Common myeloid progenitor, CD34-positive (primary cell): ENCODE data around the gene ZCWPW1.
"Not testable (repeated sequence)": the region's sequence is repeated elsewhere in the genome, so short reads cannot be mapped to it uniquely, and the experiment has no call there.

ENCODE experiments used
- CTCF ChIA-PET: fragments of 350-600 bp; sonication (Branson Sonifier 250); formaldehyde crosslinking; loops from one replicate; lab custom pipeline; 2021; ENCODE audit warnings: antibody characterized with exemption; lab: Charles Lee
- POLR2A ChIA-PET: fragments of 350-600 bp; sonication (Branson Sonifier 250); formaldehyde crosslinking; loops from one replicate; lab custom pipeline; 2021; ENCODE audit warnings: antibody characterized with exemption; lab: Charles Lee
- DNase-seq, 3 donors: peaks; one replicate each; pipeline versions ENCODE4 v3.0.0 to v3.0.0-alpha.2; 2013
- H3K27ac ChIP-seq, 2 experiments: 1 replicate in 1 of 2; 2 replicates in 1 of 2; pipeline ENCODE4 v1.7.0; 2013; ENCODE audit warnings: inconsistent platforms in 2 of 2, low read length in 2 of 2, mild to moderate bottlenecking in 2 of 2, low read depth in 1 of 2, moderate library complexity in 1 of 2; ENCODE audit not compliant: severe bottlenecking in 2 of 2, insufficient read depth in 1 of 2, poor library complexity in 1 of 2
- H3K27me3 ChIP-seq, 5 experiments: replicated peaks in 2 of 5; 1 replicate in 3 of 5; 2 replicates in 2 of 5; pipeline versions ENCODE4 v1.6.1 to v1.7.0; 2013; ENCODE audit warnings: low read length in 4 of 5, mild to moderate bottlenecking in 2 of 5, moderate library complexity in 2 of 5, inconsistent platforms in 1 of 5; ENCODE audit not compliant: insufficient read depth in 5 of 5, control insufficient read depth in 4 of 5
- H3K36me3 ChIP-seq, 4 experiments: 1 replicate in 2 of 4; 2 replicates in 2 of 4; pipeline versions ENCODE4 v1.6.1 to v1.7.0; 2013; ENCODE audit warnings: low read length in 3 of 4, control low read depth in 1 of 4, mild to moderate bottlenecking in 1 of 4; ENCODE audit not compliant: control insufficient read depth in 4 of 4, insufficient read depth in 4 of 4
- H3K4me1 ChIP-seq, 4 experiments: 1 replicate in 3 of 4; 2 replicates in 1 of 4; pipeline versions ENCODE4 v1.6.1 to v1.7.1; 2013; ENCODE audit warnings: low read length in 3 of 4, mild to moderate bottlenecking in 3 of 4, control low read depth in 1 of 4, inconsistent platforms in 1 of 4, moderate library complexity in 1 of 4; ENCODE audit not compliant: control insufficient read depth in 4 of 4, insufficient read depth in 4 of 4; ENCODE audit errors: control extremely low read depth in 1 of 4
- H3K4me3 ChIP-seq, 7 experiments: 1 replicate in 4 of 7; 2 replicates in 3 of 7; pipeline versions ENCODE4 v1.5.1 to v1.7.0; 2013; ENCODE audit warnings: mild to moderate bottlenecking in 7 of 7, low read length in 6 of 7, moderate library complexity in 6 of 7, inconsistent platforms in 2 of 7, low read depth in 2 of 7, control low read depth in 1 of 7; ENCODE audit not compliant: insufficient read depth in 4 of 7, control insufficient read depth in 1 of 7; ENCODE audit errors: extremely low read depth in 1 of 7
- H3K9me3 ChIP-seq, 5 experiments: 1 replicate in 4 of 5; 2 replicates in 1 of 5; pipeline versions ENCODE4 v1.6.1 to v1.7.1; 2013; ENCODE audit warnings: low read length in 4 of 5, mild to moderate bottlenecking in 2 of 5, inconsistent platforms in 1 of 5, low read depth in 1 of 5, moderate library complexity in 1 of 5; ENCODE audit not compliant: control insufficient read depth in 4 of 5, insufficient read depth in 2 of 5; ENCODE audit errors: control extremely low read depth in 1 of 5
- WGBS: methylation state at CpG from one replicate; pipeline ENCODE4 v1.1.5; 2013; ENCODE audit not compliant: insufficient coverage; 5-methylcytosine and 5-hydroxymethylcytosine counted together

Gene ZCWPW1

GRCh38 chr7:100446040-100446439, 17.5 kb upstream of the ZCWPW1 start:
- Histone ChIP-seq H3K27me3 (no peaks in the 10 kb centered on the region), H3K36me3 (no peaks in the 10 kb centered on the region), H3K4me3 (no peak overlapping the region), H3K9me3 (no peaks in the 10 kb centered on the region), H3K27ac (no peak overlapping the region), H3K4me1 (peaks cover 2 to 37% (median 24%) of the 10 kb centered on the region in 4 experiments)
- DNase-seq = no peak
- 100% methylated on average over 1 of the region's 2 CpGs for WGBS
- ChIA-PET CTCF (interaction anchor here (1.2 to 20.5 kb wide), 5 partner anchors 8 to 114 kb away, joined by 4 to 160 read pairs (median 6); partner anchors contain the start of genes MEPCE and ZCWPW1), POLR2A (interaction anchor here (3.1 kb wide), 1 partner anchor 17 kb away, joined by 8 read pairs; the partner anchor contains the start of genes MEPCE and ZCWPW1)

DNA sequence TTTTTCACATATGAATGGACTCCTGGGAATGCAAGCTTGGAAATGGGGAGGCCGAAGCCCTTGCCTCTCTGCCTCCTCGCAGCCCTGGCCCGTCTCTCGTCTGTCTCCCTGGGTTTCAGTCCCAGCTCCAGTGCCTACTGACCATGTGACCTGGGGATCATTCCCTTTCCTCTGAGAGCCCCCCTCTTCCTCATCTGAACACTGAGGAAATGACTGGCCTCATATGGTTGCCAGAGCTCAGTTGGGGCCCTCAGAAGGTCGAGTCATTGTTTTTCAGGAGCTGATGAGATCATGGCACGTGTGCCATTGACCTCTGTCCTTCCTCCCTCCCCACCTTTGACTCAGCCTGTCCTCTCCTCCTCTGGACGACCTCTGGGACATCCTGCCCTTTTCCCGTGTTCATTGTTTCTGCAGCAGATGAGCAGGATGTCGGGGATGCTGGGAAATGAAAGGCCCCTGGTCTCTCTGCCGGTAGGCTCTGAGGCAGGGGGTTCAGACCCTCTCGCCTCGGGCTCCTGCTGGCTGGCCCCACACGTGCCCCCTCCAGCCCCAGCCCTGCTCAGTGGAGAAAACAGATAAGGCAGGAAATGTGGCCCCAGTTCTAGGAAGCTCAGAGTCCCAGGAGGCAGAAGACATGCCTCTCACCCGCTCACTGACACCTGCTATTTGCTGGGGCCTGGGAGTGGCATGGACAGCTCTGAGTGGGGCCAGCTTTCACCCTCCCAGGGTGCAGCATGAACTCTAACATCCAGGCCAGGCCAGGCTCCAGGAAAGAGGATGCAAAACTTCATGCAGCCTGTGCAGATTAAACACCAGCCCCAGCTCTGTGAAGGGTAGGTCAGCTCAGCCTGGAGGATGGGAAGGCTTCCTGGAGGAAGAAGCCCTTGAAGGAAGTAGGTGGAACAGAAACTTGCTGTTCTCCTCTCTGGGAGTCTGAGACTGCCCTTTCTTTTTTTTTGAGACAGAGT, 16.1 kb upstream of the ZCWPW1 start:
- no peaks in the 10 kb centered on the region for H3K36me3 ChIP-seq
- no peaks in the 10 kb centered on the region for H3K27me3 ChIP-seq
- no peaks in the 10 kb centered on the region for H3K9me3 ChIP-seq
- H3K4me3 ChIP-seq = peak overlapping the region in 2 of 7 experiments; percentile 1 to 36
- H3K4me1 ChIP-seq = peaks cover 2 to 30% (median 21%) of the 10 kb centered on the region in 4 experiments
- H3K27ac ChIP-seq = peak overlapping the region in 1 of 2 experiments; percentile 62
- ChIA-PET CTCF (interaction anchor here (1.0 to 20.5 kb wide), 8 partner anchors 9 to 245 kb away, joined by 3 to 160 read pairs (median 6); partner anchors contain the start of genes MEPCE and ZCWPW1), POLR2A (interaction anchor here (0.7 to 2.8 kb wide), 4 partner anchors 8 to 21 kb away, joined by 3 to 17 read pairs (median 8); partner anchors contain the start of genes MEPCE and ZCWPW1)
- WGBS = 50% methylated on average over 7 of the region's 14 CpGs
- DNase-seq = peak; percentile 38 to 63 (median 60)

DNA sequence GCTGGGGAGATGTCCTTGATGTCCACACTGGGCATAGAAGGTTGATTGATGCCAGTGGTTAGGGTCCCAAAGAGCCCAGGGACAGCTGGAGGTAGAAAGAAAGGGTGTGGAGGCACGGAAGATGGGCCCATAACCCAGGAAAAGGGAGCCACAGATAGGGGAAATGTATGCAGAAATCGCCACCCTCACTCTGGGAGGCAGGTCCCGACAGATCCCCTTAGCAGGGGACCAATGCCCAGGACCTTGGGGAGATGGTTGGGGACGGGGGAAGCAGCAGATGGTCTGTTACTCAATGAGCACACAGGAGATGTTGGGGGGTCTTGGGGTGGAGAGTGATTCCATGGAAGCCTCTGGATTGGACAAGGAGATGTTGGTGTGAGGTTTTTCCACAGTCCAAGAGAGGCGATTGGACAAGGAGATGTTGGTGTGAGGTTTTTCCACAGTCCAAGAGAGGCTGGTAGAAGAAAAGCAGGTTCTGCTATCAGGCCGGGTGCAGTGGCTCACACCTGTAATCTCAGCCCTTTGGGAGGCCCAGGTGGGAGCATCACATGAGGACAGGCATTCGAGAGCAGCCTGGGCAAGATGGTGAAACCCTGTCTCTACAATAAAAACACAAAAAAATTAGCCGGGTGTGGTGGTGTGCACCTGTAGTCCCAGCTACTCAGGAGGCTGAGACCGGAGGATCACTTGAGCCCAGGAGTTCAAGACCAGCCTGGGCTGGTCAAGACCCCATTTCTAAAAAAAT, 14.8 kb upstream of the ZCWPW1 start:
- Histone ChIP-seq H3K27ac (no peak overlapping the region), H3K9me3 (no peaks in the 10 kb centered on the region), H3K4me3 (no peak overlapping the region), H3K27me3 (no peaks in the 10 kb centered on the region), H3K4me1 (peaks cover 2 to 30% (median 21%) of the 10 kb centered on the region in 4 experiments), H3K36me3 (no peaks in the 10 kb centered on the region)
- 96% methylated on average over 9 of the region's 9 CpGs for WGBS
- ChIA-PET CTCF (interaction anchor here (2.2 to 20.5 kb wide), 2 partner anchors 8 to 11 kb away, joined by 8 to 160 read pairs; no protein-coding TSS in a partner anchor), POLR2A (interaction anchor here (0.9 to 2.8 kb wide), 3 partner anchors 9 to 14 kb away, joined by 4 to 17 read pairs (median 10); partner anchors contain the start of genes MEPCE and ZCWPW1)
- DNase-seq = no peak

DNA sequence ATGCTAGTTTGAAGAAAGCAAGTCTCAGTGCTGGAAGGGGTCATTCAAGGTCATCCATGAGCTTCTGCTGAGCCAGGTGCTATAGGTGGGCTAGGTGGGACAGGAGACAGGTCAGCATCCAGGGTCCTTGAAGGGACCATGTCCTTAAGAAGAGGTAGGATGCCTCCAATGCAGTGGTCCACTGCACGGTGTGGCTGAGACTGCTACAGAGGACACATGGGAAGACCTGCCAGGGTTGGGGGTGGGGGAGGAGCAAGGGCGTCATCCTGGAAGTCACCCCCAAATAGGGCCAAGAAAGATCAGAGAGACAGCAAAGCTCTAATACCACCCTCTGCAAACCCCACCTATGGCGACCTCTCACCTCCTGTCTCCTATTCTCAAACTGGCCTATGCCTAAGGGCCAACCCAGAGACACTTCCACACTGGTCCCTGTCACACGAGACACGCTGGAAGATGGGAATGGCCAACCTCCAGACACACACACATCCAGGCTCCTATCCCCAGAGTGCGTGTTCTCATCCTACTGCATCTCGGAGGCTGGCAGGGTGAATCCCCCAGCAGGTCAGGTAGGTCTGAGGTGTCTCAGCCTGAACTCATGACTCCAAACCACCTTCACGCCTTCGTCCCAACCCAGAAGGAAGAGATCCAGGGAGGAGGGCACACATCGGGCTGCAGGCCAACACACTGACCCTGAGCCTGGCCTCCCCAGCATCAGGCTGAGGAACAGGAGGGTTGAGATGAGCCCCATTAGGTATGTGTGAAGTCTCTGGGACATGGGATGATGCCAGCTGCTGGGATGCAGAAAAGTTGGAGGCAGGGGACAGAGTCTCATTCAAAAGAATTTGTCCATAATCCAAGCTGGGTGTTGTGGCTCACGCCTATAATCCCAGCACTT, 13.4 kb upstream of the ZCWPW1 start:
- peaks cover 2 to 33% (median 23%) of the 10 kb centered on the region in 4 experiments for H3K4me1 ChIP-seq
- no peaks in the 10 kb centered on the region for H3K36me3 ChIP-seq
- POLR2A ChIA-PET = interaction anchor here (0.9 kb wide), 1 partner anchor 12 kb away, joined by 4 read pairs; no protein-coding TSS in a partner anchor
- H3K9me3 ChIP-seq = no peaks in the 10 kb centered on the region
- H3K27ac ChIP-seq = no peak overlapping the region
- no peak overlapping the region for H3K4me3 ChIP-seq
- CTCF ChIA-PET = interaction anchor here (20.5 kb wide), 1 partner anchor 12 kb away, joined by 160 read pairs; no protein-coding TSS in a partner anchor
- 97% methylated on average over 9 of the region's 11 CpGs for WGBS
- no peaks in the 10 kb centered on the region for H3K27me3 ChIP-seq
- DNase-seq = no peak

- not testable (repeated sequence) for H3K27me3 ChIP-seq, H3K4me3 ChIP-seq, H3K9me3 ChIP-seq, H3K27ac ChIP-seq, DNase-seq
- Histone ChIP-seq H3K4me1 (peaks cover 6 to 26% (median 20%) of the 10 kb centered on the region in 4 experiments), H3K36me3 (peaks cover 0 to 11% (median 6%) of the 10 kb centered on the region in 4 experiments)
- WGBS = 98% methylated on average over 4 of the region's 7 CpGs
- ChIA-PET CTCF (interaction anchor here (20.5 kb wide), 1 partner anchor 15 kb away, joined by 160 read pairs; no protein-coding TSS in a partner anchor), POLR2A (interaction anchor here (0.6 kb wide), 1 partner anchor 241 kb away, joined by 5 read pairs; no protein-coding TSS in a partner anchor)
These were observed 10.7 kb upstream of the ZCWPW1 start for GRCh38 chr7:100439244-100439643.

DNA sequence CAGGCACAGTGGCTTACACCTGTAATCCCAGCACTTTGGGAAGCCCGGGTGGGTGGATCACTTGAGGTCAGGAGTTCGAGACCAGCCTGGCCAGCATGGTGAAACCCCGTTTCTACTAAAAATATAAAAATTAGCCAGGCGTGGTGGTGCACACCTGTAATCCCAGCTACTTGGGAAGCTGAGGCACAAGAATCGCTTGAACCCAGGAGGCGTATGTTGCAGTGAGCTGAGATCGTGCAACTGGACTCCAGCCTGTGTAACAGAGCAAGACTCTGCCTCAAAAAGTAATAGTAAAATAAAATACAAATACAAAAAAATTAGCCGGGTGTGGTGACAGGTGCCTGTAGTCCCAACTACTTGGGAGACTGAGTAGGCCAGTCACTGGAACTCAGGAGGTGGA, 10.2 kb upstream of the ZCWPW1 start:
- H3K9me3 ChIP-seq, DNase-seq, H3K27me3 ChIP-seq, H3K4me3 ChIP-seq, POLR2A ChIA-PET, H3K27ac ChIP-seq: not testable (repeated sequence)
- peaks cover 6 to 28% (median 19%) of the 10 kb centered on the region in 4 experiments for H3K4me1 ChIP-seq
- H3K36me3 ChIP-seq = peaks cover 1 to 16% (median 11%) of the 10 kb centered on the region in 4 experiments
- CTCF ChIA-PET = interaction anchor here (1.6 to 20.5 kb wide), 2 partner anchors 8 to 15 kb away, joined by 5 to 160 read pairs; no protein-coding TSS in a partner anchor
- WGBS = 91% methylated on average over 4 of the region's 8 CpGs
